Measurements from ENCODE around the gene TRIM40.
"Not testable (repeated sequence)": the region's sequence is repeated elsewhere in the genome, so short reads cannot be mapped to it uniquely, and the experiment has no call there.

TRIM40 gene

DNA sequence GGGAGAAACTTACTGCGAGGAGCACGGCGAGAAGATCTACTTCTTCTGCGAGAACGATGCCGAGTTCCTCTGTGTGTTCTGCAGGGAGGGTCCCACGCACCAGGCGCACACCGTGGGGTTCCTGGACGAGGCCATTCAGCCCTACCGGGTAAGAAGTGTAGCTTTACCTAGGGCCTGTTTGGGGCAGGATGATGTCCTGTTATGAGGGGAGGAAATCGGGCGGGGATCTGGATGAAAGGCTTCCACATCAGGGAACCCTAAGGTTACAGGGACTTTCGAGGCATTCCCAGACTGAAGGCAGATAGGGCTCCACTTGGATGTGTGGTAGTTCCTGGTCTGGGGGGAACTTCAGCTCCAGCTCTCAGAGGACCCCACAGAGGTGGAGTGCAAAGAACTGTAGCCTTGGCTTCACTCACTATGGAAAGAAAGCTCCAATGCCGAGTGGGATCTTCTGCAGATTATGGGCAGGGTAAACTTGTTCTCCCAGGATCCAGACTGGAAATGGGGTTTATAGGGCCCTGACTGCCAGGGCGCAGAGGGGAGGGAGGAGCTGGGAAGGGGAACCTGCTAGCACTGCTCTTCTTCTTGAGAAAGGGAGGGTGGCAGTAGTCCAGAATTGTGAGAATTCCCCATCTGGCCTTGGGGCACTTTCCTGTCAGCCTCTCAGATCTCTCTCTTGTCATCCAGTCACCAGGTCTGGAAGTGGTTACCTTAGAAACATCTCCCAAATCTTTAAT, 28.1 kb downstream of the TRIM40 start:
- no peak for ATAC-seq

DNA sequence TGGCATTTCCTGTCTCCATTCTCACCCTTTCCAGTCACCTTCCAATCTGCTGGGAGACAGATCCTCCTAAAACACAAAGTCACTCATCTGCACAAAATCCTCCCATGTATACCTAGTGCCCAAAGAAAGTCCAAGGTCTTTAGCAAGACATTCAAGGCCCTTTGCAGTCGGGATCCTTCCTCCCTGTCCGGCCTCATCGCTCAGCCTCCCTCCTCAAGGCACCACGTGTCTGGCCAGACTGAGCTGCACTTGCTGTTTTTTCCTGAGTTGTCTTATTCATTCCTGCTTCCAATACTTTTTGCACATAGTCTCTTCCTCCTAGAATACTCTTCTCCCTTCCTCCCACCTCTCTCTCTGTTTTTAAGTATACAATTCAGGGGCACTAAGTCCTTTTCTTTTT, 28.8 kb downstream of the TRIM40 start:
- ATAC-seq: no peak

DNA sequence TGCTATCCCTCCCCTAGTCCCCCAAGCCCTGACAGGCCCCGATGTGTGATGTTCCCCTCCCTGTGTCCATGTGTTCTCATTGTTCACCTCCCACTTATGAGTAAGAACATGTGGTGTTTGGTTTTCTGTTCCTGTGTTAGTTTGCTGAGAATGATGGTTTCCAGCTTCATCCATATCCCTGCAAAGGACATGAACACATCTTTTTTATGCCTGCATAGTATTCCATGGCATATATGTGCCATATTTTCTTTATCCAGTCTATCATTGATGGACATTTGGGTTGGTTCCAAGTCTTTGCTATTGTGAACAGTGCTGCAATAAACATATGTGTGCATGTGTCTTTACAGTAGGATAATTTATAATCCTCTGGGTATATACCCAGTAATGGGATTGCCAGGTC, 29.3 kb downstream of the TRIM40 start:
- not testable (repeated sequence) for ATAC-seq

DNA sequence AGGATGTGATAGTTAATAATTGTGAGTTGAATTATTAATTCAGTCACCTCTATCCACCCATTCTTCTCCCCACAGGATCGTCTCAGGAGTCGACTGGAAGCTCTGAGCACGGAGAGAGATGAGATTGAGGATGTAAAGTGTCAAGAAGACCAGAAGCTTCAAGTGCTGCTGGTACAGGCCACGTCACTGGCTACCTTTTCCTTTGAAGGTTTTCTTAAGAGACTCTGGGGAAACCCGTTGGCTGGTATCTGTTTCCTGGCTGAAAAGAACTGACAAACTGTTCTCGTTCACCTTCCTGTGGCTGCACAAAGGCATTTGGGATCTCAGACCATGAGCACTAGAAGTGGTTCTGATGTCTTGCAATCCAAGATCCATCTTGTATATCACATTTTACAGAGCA, 31.2 kb downstream of the TRIM40 start:
- no peak for ATAC-seq

DNA sequence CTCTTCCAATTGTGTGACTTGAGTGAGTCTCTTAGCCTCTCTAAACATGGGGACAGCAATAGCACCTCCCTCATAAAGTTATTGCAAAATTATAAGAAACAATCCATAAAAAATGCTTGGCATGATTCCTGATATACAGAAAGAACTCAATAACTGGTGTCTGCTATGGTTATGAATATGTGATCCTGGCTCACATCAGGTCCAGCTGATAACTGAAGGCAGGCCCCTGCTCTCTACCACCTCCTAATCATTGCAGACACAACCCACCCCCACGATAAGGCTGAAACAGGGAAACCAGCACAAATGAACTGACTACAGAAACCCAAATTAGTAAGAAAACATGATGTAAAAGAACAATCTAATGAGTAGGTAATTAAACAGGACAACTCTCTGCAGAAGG, 32.8 kb downstream of the TRIM40 start:
- no peak for ATAC-seq

DNA sequence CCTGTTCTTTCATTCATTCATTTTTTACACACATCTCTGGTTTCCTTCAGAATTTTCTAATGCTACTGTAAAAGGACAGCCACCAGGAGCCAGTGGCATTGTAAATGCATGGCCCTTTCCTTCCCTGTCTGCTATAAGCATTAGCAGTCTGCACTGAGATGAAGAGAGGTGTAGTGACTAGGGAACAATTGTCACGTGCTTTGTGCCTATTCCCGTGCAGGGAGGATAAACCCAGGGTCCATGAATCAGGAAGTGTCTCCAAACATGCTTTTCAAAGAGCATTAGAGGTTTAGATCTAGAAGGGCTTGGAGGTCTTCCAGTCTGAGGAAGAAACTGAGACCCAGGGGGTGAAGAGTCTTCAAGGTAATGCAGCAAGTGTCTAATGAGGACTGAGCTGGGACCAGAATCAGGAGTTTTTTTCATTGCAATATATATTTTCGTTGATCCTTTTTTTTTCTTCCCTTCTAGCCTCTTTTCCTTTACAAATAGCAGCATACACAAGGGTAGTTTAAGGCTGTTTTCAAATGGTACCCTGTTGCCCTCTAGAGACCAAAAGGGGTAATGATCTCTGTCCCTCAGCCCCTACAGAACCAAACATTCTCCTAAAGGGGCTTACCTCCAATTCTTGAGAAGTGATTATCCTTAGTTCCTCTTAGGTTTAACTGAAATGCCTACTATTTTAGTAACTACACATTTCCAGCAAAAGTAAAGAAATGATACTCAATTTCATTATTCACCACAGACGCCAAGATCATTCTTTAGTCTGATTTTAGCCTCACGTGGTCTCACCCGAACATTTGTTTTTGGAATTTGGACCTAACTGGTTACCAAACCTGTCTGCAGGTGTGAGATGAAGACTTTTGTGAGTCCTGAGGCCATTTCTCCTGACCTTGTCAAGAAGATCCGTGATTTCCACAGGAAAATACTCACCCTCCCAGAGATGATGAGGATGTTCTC, 34.0 kb downstream of the TRIM40 start:
- ATAC-seq: peak; percentile 64 to 83

DNA sequence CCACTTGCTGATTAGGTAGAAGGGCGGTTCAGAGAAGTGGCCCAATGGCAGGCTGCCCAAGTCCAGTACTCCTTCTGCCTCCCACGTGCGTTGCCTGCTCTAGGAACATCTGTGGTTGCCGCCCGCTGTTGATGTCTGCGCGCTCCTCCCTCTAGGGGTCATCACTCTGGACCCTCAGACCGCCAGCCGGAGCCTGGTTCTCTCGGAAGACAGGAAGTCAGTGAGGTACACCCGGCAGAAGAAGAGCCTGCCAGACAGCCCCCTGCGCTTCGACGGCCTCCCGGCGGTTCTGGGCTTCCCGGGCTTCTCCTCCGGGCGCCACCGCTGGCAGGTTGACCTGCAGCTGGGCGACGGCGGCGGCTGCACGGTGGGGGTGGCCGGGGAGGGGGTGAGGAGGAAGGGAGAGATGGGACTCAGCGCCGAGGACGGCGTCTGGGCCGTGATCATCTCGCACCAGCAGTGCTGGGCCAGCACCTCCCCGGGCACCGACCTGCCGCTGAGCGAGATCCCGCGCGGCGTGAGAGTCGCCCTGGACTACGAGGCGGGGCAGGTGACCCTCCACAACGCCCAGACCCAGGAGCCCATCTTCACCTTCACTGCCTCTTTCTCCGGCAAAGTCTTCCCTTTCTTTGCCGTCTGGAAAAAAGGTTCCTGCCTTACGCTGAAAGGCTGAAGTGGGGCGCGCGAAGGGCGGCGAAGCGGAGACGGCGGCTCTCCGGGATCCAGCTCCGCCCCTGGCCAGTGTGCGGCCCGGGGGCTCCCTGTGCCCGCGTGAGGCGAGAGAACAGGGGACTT, 35.9 kb downstream of the TRIM40 start:
- ATAC-seq: no peak

DNA sequence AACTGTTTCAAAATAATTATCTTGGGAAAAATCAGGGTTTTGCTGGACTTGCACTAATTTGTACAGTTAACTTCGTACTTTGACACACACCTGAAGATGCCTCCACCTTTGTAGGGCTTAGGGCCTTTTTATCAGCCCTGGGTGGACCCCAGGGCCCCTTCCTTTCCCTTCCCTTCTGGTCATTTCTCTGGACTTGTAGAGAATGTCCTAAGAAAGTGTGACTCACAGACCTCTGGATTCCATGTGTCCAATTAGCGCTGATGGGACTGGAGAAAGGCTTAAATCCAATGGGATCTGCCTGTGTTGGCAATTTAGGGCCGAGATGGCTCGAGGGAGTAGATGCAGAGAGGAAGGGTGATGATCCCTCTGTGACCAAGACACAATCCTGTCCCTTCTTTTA, 36.7 kb downstream of the TRIM40 start:
- ATAC-seq: no peak

DNA sequence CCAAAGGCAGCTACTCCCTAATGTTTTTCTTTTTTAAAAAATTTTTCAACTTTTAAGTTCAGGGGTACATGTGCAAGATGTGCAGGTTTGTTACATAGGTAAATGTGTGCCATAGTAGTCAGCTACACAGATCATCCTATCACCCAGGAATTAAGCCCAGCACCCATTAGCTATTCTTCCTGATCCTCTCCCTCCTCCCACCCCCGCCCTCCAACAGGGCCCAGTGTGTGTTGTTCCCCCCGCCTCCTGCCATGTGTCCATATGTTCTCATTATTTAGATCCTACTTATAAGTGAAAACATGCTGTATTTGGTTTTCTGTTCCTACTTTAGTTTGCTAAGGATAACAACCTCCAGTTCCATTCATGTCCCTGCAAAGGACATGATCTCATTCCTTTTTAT, 39.8 kb downstream of the TRIM40 start:
- ATAC-seq: no peak

DNA sequence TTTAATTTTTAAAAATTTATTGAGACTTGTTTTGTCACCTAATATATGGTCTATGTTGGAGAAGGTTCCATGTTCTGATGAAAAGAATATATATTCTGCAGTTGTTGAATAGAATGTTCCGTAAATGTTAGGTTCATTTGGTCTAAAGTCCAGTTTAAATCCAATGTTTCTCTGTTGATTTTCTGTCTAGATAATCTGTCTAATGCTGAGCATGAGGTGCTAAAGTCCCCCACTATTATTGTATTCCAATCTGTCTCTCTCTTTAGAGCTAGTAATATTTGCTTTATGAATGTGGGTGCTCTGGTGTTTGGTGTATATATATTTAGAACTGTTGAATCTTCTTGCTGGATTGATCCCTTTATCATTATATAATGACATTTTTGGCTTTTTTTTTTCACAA, 42.9 kb downstream of the TRIM40 start:
- ATAC-seq: no peak

DNA sequence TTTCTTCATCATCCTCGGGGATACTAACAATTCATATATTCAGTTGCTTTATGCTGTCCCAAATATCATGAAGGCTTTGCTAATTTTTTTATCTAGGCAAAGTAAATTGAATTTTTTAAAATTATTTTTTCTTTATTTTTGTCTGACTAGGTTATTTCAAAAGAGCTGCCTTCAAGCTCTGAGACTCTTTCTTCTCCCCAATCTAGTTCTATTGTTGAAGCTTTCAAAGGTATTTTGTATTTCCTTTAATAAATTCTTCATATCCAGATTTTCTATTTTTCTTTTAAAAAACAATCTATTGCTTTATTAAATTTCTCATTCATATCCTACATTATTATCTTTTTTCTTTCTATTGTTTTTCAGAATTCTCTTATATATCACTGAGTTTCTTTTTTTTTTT, 44.2 kb downstream of the TRIM40 start:
- no peak for ATAC-seq

DNA sequence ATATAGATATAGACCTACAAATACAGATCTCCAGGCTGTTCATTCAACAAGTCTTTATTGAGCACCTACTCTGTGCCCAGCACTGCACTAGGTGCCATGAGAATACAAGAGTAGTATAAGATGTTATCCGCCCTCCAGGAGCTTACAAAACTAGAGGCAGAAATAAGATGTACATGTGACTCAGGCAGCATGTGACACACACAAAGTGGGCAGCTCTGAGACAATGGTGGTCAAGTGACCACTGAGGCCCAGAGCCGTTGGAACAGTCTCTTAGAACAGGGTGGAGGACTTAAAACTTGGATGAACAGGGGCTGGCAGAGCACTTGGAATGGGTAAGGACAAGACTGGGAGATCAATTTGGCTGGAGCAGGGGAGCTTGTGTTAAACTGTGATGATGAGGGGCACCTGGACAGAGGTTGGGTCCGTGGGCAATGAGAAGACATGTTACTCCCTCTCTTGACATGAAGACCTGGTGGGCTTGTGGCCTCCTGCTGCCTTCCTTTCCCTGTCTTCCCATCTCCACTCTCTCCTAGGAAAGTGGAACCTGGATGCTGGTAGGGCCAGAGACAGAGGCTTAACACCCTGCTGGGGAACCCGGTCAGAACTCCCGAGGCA, 48.6 kb downstream of the TRIM40 start:
- ATAC-seq: no peak

DNA sequence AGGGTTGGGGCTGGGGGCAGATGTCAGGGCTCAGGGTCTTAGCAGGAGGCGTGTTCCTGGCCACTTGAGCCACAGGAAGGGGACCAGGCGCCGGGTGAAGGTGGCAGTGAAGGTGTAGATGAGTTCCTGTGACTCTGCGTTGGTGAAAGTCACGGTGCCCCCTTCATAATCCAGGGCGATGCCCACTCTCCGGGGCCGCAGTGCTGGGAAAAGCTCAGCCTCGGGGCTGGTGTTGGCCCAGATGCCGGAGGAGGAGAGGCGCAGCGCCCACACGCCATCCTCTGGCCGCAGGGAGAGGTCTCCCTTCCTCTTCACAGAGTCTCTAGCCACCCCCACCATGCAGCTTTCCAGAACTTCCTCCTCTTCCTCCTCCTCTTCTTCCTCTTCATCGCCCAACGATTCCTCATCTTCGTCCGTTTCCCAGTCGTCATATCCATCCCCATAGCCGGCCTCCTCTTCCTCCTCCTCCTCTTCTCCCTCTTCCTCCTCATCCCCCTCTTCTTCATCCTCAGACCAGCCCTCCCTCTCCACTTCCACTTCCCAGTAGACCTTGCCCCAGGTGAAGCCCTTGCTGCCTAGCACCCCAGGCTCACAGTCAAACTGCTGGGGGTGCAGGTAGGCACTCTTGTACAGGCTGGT, 50.0 kb downstream of the TRIM40 start:
- no peak for ATAC-seq

DNA sequence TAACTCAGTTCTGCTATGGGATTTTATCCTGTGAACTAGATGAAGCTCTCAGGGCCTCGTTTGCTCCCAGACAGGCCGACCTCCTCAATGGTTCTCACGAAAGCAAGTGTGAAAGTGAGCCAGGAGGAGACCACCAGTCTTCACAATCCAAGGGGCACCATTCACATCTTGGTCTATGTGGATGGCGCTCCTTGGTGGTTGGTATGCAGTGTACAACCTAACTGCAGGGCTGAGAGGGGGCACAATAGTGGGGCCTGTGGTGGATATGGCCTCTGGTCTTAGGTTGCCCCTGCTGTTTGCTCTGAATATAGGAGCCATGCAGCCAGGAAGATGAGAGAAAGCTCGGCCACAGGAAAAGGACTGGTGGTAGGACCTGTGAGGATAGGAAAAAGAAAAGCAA, 52.6 kb downstream of the TRIM40 start:
- no peak for ATAC-seq

DNA sequence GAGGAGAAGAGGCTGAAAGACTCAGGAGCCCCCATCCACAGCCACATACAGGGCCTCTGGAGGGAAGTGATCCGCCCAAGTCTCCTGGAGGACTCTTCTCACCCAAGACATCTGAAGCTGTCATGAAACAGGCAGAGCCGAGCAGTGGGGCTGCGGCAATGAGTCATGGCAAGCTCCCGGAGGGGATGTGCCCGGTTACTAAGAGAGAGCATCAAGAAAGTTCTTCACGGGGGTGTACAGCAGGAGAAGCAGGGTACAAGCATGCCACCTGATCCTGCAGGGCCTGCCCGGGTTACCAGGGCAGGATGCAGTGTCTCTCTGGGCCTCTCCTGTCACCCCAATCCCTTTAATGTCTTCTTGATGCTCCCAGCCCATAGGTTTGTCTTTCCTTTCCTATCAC, 56.1 kb downstream of the TRIM40 start:
- no peak for ATAC-seq

DNA sequence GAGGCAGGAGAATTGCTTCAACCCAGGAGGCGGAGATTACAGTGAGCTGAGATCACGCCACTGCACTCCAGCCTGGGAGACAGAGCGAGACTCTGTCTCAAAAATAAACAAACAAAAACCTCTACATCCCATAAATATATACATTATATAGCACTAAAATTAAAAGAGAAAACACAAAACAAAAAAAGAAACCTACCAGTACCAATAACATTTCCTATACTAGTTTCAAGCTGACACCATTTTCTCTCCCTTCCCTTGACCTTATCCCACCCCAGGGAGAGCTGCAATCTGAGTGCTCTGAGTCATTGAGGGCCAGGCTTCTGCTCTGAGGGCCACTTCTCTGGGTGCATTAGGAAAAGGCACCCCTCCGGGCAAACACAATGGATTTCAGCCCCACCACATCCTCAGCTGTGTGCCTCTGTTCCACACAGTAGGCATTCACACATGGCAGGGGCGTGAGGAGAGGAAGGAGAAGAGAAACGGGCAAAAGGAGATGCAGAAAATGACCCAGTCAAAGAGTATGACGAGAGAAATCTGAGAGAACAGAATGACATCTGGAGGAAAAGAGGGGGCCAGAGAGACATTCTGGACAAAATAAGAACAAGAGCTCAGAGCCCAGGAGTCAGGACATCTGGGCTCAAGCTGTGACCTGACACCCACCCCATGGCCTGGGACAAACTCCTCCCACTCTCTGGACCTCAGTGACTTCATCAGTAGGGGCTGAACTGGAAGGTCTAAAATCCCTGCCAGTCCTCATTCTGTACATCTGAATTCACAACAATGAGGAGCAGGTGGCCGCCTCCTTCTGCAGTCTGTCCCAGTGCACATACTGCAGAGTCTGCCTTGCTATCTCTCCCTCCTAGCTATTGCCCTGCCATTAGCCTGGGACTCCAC, 59.1 kb downstream of the TRIM40 start:
- no peak for ATAC-seq

DNA sequence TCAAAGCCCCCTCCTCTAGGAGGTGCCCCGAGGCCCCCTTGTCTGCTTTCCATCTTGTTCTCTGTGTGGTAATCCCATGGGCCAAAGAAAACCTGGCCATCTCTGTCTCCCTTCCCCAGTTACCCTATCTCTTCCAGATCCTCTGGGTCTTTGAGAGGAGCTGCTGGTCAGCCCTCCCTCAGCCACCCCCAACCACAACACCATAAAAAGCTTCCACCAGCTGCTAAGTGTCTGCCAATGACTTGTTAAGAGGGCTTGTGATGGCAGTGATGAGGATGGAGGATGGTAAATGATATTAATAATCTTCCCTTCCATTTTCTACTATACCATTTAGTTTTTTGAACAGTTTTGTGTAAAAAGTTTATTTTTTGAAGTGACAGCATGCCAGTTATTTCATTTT, 60.0 kb downstream of the TRIM40 start:
- ATAC-seq: no peak

DNA sequence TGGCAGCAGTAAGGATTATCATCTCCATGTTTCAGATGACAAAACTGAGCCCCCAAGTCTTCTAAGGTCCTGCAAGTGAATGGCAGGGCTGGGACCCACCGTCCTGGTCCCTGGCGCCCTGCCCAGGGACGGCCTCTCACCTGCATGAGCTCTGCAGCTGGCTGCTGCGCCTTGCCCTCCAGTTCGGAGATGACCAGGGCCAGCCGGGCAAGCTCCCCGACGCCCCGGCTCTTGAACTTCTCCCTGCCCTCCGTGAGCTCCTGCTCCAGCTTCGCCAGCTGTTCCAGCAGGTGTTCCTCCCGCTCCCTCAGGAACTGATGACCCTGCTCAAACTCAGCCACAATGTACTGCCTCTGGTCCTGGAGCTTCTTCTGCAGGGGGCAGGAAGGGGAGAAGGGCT, 60.4 kb downstream of the TRIM40 start:
- ATAC-seq: no peak
